Osteocyte (in vitro differentiated cells): ENCODE results near the gene SDHAF2. TPM values are rescaled to one million over a fixed set of nuclear protein-coding genes. Genes with fewer than 3 reads are reported as not detected.

Experiments used
- DNase-seq: peaks from one replicate; pipeline ENCODE4 v3.0.0; 2021; ENCODE audit warnings: mixed read lengths; ENCODE audit not compliant: unreplicated experiment; ENCODE audit errors: extremely low spot score
- H3K27ac Mint-ChIP-seq: one replicate; pipeline ENCODE4 v1.8.0; 2021; ENCODE audit warnings: mild to moderate bottlenecking, mixed read lengths; ENCODE audit not compliant: unreplicated experiment
- H3K27me3 Mint-ChIP-seq: one replicate; pipeline ENCODE4 v1.8.0; 2021; ENCODE audit warnings: mixed read lengths; ENCODE audit not compliant: unreplicated experiment
- H3K36me3 Mint-ChIP-seq: one replicate; pipeline ENCODE4 v1.8.0; 2021; ENCODE audit warnings: mixed read lengths; ENCODE audit not compliant: unreplicated experiment
- H3K4me1 Mint-ChIP-seq: one replicate; pipeline ENCODE4 v1.8.0; 2021; ENCODE audit warnings: mixed read lengths; ENCODE audit not compliant: unreplicated experiment
- H3K4me3 Mint-ChIP-seq: one replicate; pipeline ENCODE4 v1.8.0; 2021; ENCODE audit warnings: mild to moderate bottlenecking, moderate library complexity, mixed read lengths; ENCODE audit not compliant: unreplicated experiment
- H3K9me3 Mint-ChIP-seq: one replicate; pipeline ENCODE4 v1.8.0; 2021; ENCODE audit warnings: mixed read lengths; ENCODE audit not compliant: unreplicated experiment
- CTCF ChIP-seq: fragments of 200-600 bp; sonication (generic); IDR thresholded peaks from 2 replicates; pipeline ENCODE4 v1.5.0; 2021; ENCODE audit warnings: antibody characterized with exemption, mild to moderate bottlenecking, moderate library complexity
- total RNA-seq: library from RNA; stranded (reverse); gene quantifications from 2 replicates; pipeline ENCODE4 v1.2.1, GENCODE V29; 2021

SDHAF2 gene
- total RNA-seq, 1 donor from 2014 or later, result 35.7 TPM

- H3K27ac Mint-ChIP-seq, result no peak overlapping the region
- DNase-seq, result no peak
- no peak for TF ChIP-seq CTCF
- H3K27me3 Mint-ChIP-seq, result peaks cover 8% of the 10 kb centered on the region
- H3K4me1 Mint-ChIP-seq, result peaks cover 20% of the 10 kb centered on the region
- no peaks in the 10 kb centered on the region for H3K9me3 Mint-ChIP-seq
- peaks cover 2% of the 10 kb centered on the region for H3K36me3 Mint-ChIP-seq
- no peak overlapping the region for H3K4me3 Mint-ChIP-seq
Observed at GRCh38 chr11:61485080-61485479, 55.2 kb downstream of the SDHAF2 start.

GRCh38 chr11:61486011-61486620, 56.2 kb downstream of the SDHAF2 start:
- Mint-ChIP-seq H3K27ac (no peak overlapping the region), H3K4me3 (no peak overlapping the region), H3K36me3 (peaks cover 2% of the 10 kb centered on the region), H3K9me3 (no peaks in the 10 kb centered on the region), H3K27me3 (peaks cover 8% of the 10 kb centered on the region), H3K4me1 (peaks cover 22% of the 10 kb centered on the region)
- no peak for DNase-seq
- no peak for TF ChIP-seq CTCF

GRCh38 chr11:61486779-61487178, 56.9 kb downstream of the SDHAF2 start:
- H3K27me3 Mint-ChIP-seq, result peaks cover 6% of the 10 kb centered on the region
- no peak overlapping the region for H3K27ac Mint-ChIP-seq
- no peak for TF ChIP-seq CTCF
- H3K36me3 Mint-ChIP-seq, result peaks cover 2% of the 10 kb centered on the region
- no peak for DNase-seq
- H3K4me3 Mint-ChIP-seq, result no peak overlapping the region
- no peaks in the 10 kb centered on the region for H3K9me3 Mint-ChIP-seq
- peaks cover 22% of the 10 kb centered on the region for H3K4me1 Mint-ChIP-seq

- no peak for TF ChIP-seq CTCF
- peaks cover 2% of the 10 kb centered on the region for H3K36me3 Mint-ChIP-seq
- DNase-seq, result no peak
- H3K27me3 Mint-ChIP-seq, result peaks cover 6% of the 10 kb centered on the region
- no peaks in the 10 kb centered on the region for H3K9me3 Mint-ChIP-seq
- H3K4me3 Mint-ChIP-seq, result no peak overlapping the region
- no peak overlapping the region for H3K27ac Mint-ChIP-seq
- peaks cover 22% of the 10 kb centered on the region for H3K4me1 Mint-ChIP-seq
Observed at GRCh38 chr11:61487342-61488025, 57.6 kb downstream of the SDHAF2 start.

GRCh38 chr11:61488651-61489291, 58.8 kb downstream of the SDHAF2 start:
- no peak for TF ChIP-seq CTCF
- Mint-ChIP-seq H3K27ac (peak overlapping the region; percentile 29), H3K36me3 (peaks cover 2% of the 10 kb centered on the region), H3K9me3 (no peaks in the 10 kb centered on the region), H3K27me3 (peaks cover 2% of the 10 kb centered on the region), H3K4me1 (peaks cover 22% of the 10 kb centered on the region), H3K4me3 (peak overlapping the region; percentile 62)
- no peak for DNase-seq
